Testis (tissue), 2 donors: ENCODE results near the gene AQP9.

Experiments used
- CTCF ChIP-seq, 3 experiments: fragments of 450-650 bp in 2 of 3; fragments of 200-600 bp in 1 of 3; sonication (generic) in 1 of 3; IDR thresholded peaks; one replicate each; pipeline ENCODE4 v1.5.1; 2016 to 2019; ENCODE audit warnings: antibody characterized with exemption in 3 of 3, mild to moderate bottlenecking in 2 of 3, moderate library complexity in 1 of 3
- POLR2A ChIP-seq: fragments of 450-650 bp; IDR thresholded peaks from one replicate; pipeline ENCODE4 v1.6.1; 2017; ENCODE audit warnings: antibody characterized with exemption, mild to moderate bottlenecking, moderate library complexity

DNA sequence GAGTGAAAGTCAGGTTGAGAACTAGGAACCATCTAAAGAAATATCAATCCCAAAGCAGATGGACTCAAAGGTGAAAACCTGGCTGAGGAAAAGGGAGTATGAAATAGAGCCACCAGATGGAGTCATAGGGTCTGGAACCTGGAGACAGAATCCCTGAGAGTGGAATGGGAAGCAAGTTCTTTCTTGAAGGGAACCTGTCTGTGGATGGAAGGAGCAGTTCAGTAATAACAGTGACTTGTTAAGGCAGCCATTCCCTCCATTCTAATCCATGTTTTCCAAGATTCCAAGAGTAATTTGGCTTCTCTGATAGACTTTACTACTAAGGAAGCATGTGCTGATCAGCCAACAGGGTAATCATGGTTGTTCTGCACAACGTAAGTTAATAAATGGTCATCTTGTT lies 22.5 kb upstream of the AQP9 start:
- TF ChIP-seq CTCF (IDR thresholded peaks at IDR 0.05) = no peak
- TF ChIP-seq POLR2A = no peak
